Kasumi-1 (cell line): Measurements from ENCODE around the gene CLASRP.

Experiments
- DNase-seq, 2 experiments: peaks; one replicate each; lab custom pipeline; 2025; lab: John Stamatoyannopoulos, UW

CLASRP gene

DNA sequence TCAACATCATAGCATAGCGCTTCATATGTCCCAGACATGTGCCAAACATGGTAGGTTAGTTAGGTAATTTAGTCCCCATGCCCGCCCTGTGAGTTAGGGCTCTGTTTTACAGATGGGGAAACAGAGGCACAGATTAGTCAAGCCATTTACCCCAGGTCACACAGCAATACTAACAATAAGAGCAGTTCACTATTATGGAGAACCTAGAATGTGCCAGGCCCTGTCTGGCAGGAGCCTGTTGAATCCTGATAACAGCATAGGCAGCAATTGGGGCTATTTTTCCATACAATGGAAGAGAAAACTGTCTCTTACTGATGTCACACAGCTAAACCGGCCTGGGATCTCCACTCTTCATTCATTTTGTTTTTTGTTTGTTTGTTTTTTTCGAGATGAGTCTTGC lies 47.6 kb downstream of the CLASRP start:
- DNase-seq: no peak

DNA sequence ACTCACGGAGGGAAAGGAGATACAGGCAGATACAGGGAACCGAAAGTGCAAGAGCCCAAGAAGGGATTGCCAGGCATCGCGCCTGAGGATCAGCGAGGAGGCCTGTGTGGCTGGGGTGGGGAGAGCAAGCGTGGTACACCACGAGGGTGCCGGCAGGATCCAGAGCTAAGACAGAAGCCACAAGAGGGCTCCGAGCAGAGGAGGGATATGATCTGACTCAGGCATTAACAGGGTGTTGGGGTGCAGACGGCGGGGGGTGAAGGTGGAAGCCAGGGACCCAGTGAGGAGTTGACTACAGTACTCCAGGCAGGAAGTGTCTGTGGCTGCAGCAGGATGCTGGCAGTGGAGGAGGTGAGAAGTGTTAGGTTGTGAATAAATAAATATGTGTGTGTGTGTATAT lies 48.7 kb downstream of the CLASRP start:
- peak; percentile 86 to 88 for DNase-seq

DNA sequence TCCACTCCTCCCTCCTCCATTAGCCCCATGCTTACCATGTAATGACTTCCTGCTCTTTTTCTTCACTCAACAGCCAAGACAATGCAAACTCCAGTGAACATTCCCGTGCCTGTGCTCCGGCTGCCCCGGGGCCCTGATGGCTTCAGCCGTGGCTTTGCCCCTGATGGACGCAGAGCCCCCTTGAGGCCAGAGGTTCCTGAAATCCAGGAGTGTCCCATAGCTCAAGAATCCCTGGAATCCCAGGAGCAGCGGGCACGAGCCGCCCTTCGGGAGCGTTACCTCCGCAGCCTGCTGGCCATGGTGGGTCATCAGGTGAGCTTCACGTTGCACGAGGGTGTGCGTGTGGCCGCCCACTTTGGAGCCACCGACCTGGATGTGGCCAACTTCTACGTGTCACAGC lies 51.2 kb downstream of the CLASRP start:
- no peak for DNase-seq

DNA sequence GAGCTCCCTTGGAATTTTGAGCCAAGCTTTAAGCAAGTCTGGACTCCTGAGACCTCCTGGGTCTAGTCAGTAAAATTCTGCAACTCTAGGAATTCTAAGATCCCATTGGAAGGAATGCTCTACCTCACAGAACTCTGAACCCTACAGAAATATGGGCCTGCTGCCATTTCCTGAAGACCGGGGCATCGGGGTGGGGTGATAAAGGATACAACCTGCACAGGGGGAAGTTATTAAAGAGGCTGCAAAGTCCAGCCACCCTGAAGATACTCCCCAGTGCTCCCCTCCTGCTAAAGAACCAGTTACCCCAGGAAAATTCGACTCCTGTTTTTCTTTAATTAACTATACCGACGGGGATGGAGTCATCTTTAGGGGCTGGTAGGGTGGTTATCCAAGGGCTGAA lies 51.8 kb downstream of the CLASRP start:
- DNase-seq: no peak

DNA sequence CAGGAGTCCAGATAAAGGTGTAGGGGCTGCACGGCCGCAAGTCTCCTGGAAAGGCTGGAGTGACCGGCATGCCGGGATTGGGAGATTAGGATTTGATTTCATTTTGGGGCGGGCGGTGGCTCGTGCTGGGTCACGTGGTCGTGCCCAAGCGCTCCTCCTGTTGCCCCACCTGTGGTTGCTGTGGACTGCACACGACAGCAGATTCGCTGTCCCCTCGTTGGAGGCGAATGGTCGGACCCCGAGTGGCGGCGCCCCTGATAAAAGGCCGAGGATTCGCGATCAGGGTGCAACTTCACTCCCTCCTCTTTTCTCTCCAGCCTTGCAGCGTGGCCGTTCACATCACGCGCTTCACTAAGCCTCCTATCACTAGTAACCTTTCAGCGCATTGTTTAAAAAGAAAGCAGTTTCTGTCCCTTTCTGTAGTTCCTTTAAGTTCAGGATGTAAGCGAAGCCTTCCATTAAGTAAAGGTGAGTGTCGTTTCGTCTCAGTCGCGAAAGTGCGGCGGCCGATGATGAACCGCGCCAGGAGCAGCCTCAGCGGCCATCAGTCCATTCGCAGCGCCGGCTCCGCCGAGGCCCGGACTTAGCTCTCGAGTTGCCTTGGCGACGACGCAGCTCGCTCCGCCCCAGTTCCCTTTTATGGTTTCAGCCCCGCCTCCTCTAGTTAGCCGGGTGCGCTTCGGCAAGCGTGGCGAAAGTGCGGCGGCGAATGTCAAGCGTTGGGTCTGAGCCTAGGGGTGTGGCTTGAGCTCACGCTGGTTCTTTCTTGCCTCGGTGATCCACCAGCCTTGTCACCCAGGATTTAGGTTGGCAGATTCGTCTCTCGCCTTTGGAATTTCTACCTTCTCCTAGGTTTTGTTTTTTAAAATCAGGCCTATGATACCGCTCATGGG lies 52.4 kb downstream of the CLASRP start:
- peak; percentile 97 for DNase-seq

DNA sequence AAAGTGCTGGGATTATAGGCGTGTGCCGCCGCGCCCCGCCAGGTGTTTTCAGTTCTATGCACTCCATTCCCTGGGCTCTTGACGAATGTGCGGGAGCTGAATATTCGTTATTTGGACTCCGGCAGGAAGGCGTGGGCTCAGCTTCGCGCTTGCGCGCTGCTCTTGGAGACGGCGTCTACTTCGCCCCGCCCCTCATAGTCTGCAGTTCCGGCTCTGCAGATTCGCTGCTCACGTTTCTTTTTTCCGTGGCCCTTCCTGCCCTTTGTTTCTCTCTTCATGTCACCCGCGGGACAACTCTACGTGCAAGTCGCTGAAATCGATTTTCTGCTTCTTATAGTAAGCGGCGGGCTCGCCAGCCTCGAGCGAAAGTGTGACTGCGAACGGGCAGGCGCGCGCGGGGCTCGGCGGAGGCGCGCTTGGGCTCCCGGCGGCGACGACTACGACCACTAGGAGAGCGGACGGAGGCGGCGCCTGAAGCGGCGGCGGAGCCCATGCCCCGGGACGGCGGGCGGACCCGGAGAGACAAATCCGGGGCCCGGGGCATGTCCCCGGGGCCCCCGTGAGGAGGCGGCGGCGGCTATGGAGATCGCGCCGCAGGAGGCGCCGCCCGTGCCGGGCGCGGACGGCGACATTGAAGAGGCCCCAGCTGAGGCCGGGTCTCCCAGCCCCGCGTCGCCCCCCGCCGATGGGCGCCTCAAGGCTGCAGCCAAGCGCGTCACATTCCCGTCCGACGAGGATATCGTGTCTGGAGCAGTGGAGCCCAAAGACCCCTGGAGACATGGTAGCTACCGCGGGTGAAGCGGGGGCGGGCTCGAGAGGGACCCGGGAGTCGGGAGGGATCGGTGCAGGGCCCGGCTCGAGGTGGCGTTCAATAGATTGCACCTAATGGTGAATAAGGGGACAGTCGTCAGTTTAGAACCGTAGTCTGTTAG lies 54.2 kb downstream of the CLASRP start, which contains the start of gene PPP1R37:
Gene PPP1R37, plus strand, starts transcription at position 433 of the 932 bp plus-strand sequence. Its CDS starts 147 bp downstream, at position 580.
- peak; percentile 95 for DNase-seq

DNA sequence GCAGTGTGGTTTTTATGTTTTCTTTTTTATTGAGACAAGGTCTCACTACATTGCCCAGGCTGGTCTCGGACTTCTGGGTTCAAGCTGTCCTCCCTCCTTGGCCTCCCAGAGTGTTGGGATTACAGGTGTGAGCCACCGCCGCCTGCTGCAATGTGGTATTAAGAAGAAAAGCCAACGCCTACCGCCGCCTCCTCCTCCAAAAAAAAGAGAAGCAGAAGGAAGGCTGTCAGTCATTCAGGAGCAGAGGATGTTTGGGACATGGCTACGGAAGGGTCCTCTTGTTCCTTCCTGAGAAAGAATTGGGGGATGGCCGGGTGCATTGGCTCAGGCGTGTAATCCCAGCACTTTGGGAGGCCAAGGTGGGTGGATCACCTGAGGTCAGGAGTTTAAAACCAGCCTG lies 55.3 kb downstream of the CLASRP start:
- DNase-seq: no peak

DNA sequence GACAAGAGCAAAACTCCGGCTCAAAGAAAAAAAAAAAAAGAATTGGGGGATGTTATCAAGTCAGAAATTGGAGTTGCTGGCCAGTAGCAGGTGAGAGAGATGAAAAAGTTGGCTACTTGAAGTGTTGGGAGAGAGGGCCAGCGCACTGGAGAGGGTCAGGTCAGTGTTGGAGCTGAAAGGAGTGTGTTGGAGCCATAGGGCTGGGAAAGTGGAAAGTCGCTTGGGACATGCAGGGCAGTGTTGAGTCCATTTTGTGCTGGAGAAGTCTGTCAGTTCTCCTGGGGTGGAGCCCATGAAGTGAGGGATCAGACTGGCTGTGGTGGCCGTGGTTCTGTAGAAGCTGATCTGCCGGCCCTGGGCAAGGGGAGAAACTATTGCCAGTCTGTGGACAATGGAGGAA lies 55.9 kb downstream of the CLASRP start:
- DNase-seq: no peak

DNA sequence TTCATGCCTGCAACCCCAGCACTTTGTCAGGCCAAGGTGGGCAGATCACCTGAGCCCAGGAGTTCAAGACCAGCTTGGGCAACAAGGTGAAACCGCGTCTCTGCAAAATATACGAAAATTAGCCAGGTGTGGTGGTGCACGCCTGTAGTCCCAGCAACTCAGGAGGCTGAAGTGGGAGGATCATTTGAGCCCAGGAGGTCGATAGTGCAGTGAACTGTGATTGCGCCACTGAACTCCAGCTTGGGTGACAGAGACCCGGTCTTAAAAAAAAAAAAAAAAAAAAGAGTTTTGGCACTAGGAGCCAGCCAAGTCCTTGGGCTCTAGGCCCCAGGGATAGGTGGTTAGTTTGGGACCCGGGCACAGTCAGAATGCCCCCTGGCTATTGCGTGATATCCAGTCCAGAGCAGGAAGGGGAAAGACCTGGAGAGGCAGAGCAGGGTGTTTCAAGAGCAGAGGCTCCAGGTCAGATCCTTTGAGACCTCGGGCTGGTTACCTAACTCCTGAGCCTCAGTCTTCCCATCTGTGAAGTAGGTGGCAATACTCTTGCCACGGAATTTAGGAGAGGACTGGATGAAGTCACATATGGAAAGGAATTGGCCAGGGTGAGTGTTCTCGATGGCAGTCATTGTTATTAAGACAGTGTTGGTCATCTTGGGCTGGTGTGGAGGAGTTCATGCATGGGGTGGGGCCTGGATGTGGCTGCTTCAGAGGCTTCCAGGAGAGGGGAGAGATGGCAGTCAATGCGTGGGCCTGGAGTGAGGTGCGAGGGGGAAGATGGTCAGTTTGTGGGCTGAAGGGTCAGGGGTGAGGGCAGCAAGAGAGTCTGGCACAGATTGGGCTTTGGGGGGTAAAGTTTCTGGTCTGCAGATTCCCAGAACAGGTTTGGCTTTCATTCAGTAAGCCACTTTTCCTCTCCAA lies 56.9 kb downstream of the CLASRP start:
- no peak for DNase-seq

DNA sequence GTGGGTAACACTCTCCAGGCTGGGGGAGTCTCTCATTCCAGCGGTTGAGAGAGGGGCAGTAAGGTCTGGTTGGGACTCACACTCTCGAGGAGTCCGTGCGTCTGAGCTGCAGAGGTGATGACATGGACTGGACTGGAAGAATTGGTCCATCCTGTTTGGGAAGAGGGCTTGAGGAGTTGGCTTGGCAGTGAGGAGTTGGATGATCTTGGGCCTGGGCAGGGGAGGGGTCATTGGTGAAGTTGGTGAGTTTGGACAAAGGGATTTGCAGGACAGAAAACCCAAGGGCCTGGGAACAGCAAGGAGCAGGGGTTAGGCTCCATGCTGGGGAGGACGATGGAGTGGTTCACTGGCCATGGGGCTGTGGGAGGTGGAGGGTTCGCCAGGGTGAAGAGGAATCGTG lies 57.9 kb downstream of the CLASRP start:
- DNase-seq: no peak

DNA sequence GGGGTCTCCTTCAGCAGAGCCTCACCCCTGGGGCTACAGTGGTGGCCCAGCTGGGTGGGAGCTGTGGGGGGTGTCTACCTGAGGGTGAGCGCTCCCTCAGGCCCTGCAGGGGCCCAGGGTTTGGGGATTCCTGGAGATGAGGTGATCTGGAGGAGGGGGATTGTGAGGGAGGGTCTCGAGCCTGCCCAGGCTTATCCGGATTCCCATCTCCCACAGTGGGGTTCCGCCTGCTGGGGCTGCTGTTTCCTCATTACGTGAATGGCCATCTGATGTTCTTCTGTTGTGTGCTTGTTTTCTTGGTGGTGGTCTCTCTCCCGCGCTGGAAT lies 58.6 kb downstream of the CLASRP start:
- DNase-seq: no peak

DNA sequence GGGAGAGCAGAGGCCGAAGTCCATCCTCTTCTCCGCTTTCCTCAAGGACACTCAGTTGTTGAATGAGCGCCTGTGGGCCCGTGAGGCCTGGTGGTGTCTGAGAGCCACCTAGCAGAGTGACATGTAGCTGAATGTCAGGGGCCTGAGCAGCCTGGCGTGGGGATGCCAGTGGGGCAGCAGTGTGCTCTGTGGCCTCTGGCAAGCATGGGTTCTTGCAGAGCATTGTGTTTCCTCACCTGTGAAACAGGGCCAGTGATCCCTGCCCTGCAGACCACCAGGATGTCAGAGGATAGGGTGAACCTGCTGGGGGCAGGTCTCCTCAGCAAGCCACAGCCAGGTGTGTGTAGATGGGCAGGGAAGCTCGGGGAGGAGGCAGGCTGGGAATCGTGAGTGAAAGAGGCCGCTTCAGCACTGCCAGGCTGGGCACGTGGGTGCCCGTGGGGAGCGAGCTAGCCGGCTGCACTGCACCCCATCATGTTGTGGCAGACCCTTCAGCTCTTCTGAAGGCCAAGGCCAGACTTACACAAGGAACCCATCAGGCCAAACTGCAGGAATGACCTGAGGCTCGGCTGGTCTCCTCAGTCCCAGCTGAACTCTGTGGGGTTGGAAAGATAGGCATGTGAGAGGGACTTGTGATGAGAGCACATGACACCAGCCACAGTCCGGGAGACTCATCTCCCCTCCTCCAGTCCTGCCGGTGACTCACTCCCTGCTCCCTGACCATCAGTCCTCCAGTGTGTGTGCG lies 59.1 kb downstream of the CLASRP start:
- DNase-seq: peak in 1 of 2 experiments; percentile 14

DNA sequence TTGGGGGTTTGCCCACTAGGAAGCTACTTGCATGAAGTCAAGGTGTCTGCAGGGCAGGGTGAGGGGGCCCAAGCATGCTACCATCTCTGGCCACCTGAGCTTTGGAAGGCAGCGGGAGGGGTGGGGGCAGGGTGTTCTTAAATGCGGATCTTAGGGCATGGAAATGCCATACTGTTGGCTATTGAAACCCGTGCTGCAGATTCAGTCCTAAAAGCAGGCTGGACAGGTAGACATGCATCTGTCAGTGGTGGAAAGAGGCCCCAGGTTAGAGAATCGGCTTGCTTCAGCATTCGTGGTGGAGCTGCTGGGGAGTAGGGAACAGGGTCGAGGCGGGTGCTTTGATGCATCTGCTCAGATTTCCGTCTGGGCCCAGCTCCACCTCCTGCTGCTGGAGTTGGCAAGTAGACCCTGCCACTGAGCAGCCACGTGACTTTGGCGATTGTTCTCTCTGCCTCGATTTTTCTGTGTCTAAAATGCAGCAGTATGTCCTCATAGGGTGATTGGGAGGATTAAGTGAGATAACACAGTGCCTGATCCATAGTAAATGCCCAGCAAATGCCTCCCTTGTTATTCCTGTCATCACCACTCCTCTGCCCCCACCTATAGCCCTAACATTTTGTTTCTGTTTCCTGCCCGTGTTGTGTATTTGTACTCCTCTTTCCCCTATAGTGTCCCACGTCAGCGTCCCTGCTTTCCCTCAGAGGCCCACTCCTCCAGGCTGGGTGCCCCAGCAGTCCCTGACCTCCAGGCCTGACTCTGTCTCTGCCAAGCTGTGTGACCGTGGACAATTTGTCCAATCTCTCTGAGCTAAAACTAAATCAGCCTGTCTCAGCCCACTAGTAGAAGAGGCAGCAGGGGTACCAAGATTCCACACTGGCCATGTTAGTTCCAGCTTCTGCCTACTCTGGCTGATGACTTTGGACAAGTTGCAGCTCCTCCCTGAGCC lies 59.9 kb downstream of the CLASRP start:
- no peak for DNase-seq

DNA sequence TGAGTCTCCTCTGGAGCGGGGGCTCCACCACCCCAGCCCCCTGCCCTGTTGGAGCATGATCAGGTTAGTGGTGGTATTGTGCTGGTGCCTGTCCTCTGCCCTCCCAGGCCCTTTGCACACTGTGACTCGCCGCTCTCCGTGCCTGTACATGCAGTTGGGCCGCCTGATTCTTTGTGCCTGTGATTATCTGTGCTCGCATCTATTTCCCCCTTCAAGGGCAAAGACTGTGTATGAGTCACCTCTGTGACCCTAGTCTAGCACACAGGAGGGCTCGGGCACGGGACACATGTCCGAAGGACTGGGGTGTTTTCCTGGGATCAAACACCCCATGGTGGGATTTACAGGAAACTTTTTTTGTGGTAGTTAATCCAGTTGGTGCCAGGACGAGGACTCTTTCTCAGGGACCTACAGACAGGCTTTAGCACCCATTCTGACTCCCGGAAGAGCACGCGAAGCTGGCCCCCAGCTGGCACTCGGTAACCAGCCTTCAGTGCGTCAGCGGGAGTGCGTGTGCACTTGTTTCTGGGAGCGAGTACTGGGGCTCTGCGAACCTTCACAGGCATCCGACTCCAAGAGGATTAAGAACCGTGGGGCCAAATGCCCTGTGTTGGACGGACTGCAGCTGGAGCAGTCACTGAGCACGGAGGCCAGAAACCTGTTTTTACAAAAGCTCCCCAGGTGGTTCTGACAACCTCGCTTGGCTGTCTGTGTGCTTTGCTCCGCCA lies 60.8 kb downstream of the CLASRP start:
- DNase-seq: no peak

DNA sequence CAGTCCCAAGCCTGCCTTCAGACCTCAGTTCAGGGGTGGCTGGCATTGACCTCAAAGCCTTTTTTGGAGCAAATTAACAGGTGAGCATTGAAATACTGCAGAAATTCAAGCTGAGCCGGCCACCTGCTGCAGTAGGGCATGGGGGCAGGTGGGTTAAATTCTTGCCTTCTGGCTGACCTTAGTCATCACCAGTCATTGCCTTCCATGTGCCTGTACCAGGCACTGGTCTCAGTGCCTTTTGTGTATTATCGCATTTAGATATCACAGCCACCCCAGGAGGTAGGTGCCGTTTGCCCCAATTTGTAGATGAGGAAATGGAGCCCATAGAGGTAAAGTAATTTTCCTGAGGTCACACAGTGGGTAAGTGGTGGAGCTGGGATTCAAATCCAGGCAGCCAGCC lies 61.4 kb downstream of the CLASRP start:
- no peak for DNase-seq

DNA sequence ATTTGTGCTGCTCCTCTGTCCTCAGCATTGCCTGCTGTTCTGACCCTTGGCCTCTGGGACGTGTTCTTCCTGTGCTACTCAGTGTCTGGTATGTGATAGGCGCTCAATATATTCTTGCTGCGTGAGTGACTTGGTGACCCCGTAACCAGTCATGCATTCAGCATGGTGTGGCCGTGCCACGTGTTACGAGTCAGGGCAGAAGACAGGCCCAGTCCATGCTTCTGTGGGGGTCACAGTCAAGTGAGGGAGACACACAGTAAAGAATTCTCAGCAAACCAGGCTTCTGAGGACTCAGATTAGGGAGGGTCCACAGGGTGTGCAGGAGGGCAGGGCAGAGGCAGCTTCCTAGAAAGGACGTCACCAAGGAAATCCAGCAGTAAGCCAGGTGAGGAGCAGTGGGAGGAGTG lies 62.0 kb downstream of the CLASRP start:
- DNase-seq: no peak

DNA sequence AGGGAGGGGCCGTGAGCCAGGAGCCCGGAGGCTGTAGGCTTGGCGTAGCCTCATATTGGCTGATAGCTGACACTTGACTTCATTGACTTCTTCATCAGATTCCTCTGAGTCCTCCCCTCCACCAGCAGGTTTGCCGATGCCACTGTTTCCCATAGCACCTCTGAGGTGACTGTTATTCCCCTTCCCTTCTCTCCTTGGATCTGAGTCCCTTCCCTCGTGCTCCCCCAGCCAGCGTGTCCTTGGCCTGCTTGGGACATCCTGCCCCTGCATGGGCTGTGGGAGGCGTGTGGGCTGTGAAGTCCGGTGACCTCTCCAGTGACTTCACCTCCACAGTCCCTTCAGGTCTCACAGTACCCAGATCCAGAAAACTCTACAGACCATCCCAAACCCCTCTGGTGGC lies 63.0 kb downstream of the CLASRP start:
- DNase-seq: no peak

DNA sequence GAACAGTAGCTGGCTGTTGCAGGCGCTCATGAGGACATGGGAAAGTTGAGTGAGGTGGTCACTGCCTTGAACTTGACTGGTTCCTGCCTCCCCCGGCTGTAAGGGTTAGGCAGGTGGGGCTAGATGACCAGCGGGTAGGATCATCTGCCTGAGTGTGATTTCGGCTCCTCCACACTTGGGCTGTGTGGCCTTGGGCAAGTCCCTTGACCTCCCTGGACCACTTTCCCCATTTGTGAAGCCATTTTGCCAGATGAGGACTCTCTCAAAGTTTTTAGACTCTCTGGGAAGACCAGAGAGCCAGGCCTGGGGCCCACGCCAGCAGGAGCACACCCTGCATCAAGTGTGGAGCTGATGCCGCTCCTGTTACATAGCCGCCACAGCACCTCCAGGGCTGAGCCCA lies 63.6 kb downstream of the CLASRP start:
- no peak for DNase-seq

DNA sequence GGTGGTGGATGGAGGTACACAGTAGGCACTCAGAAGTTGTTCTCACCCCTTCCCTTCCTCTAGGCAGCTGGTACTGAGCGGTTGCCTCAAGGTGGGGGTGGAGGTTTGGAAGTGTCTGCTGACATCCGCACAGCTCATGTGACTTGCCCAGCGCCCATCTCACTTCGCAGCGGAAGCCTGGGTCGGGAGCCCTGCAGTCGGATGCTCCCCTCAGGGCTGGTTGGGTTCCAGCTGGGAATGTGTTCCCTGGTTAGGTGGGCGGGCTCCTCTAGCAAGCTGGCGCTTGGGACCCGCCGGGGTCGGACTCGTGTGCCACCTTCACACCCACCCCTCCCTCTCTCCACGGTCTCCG lies 64.3 kb downstream of the CLASRP start:
- DNase-seq: no peak
